NOMO-1 treated with dmso at 0.1 percent for 144 hours (cell line): ENCODE measurements around the gene UHRF1.
"Not testable (repeated sequence)": the region's sequence is repeated elsewhere in the genome, so short reads cannot be mapped to it uniquely, and the experiment has no call there.

Source experiments
- DNase-seq: peaks from one replicate; lab custom pipeline; 2025; ENCODE audit not compliant: unreplicated experiment; lab: John Stamatoyannopoulos, UW

Gene UHRF1

DNA sequence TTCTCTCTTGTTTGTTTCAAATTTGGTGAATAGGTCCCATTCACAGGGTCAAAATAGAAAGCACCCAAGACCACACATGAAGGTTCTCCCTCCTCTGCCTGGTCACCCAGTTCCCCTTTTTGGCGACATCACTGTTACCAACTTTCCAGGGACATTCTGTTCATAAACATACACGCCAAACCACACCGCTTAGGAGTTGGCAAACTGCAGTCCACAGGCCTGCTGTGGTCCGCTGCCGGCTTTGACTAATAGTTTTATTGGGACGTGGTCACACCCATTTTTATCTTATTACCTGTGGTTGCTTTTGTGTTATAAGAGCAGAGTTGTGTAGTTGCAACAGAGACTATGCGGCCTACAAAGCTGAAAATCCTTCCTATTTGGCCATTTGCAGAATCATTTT, 24.2 kb downstream of the UHRF1 start:
- no peak for DNase-seq

DNA sequence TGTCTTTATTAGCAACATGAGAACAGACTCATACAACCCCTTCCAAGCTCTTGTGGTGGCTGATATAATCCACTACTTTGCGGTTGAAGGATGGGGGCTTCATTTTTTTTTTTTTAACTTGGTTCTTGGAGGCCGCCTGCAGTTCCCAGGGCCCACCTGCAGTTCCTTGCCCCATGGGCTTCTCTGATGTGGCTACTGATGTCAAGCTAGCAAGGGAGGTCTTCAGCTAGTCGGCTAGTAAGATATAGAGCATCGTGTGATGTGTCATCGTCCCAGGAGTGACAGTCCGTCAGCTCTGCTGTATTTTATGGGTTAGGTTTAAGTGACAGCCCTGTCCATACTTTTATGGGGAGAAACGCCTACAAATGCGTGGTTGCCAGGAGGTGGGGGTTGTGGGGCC, 26.1 kb downstream of the UHRF1 start:
- DNase-seq: no peak

- DNase-seq: no peak
These were observed 27.8 kb downstream of the UHRF1 start for GRCh38 chr19:4937060-4937459.

- DNase-seq: not testable (repeated sequence)
These were observed 29.2 kb downstream of the UHRF1 start for GRCh38 chr19:4938461-4938860.

- no peak for DNase-seq
These were observed 30.2 kb downstream of the UHRF1 start for GRCh38 chr19:4939466-4939865.

DNA sequence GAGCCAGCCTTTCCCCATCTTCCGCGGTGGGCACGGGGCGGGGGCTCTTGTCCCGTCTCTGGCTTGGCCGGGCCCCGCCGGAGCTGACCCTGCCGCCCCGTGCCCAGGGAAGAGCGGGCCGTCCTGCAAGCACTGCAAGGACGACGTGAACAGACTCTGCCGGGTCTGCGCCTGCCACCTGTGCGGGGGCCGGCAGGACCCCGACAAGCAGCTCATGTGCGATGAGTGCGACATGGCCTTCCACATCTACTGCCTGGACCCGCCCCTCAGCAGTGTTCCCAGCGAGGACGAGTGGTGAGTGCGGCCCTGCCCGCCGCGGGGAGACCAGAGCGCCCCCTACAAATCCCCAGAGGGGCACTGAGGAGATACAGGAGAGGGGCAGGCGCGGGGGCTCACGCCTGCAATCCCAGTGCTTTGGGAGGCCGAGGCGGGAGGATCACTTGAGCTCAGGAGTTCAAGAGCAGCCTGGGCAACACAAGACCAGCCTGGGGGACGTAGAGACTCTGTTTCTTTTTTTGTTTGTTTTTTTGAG, 32.4 kb downstream of the UHRF1 start:
- not testable (repeated sequence) for DNase-seq

DNA sequence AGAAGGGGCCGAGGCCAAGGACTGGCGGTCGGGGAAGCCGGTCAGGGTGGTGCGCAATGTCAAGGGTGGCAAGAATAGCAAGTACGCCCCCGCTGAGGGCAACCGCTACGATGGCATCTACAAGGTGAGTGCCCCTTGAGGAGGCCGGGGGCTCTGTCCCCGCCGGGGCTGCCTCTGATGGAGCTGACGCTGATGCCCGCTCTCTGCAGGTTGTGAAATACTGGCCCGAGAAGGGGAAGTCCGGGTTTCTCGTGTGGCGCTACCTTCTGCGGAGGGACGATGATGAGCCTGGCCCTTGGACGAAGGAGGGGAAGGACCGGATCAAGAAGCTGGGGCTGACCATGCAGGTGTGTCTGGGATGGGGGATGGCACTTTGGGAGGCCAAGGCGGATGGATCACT, 41.3 kb downstream of the UHRF1 start:
- DNase-seq: not testable (repeated sequence)

DNA sequence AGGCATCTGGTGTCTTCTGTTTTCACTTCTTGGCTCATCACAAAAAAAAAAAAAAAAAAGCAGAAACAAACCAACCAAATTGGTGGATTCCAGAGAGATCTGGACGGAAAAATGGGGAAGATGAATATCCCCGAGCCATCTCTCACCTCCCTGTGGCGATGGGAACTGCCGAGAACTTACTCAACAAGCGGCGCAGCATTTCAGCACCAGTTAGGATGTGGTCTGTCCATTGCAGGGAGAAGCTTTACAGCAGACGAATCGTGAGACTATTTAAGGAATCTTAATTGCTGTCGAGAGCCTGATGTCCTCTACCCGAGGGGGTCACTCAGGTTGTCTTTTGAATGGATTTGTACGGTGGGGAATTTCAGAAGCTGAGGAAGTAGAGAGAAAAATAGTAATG, 42.4 kb downstream of the UHRF1 start:
- no peak for DNase-seq

GRCh38 chr19:4952945-4953344, 43.6 kb downstream of the UHRF1 start:
- no peak for DNase-seq

DNA sequence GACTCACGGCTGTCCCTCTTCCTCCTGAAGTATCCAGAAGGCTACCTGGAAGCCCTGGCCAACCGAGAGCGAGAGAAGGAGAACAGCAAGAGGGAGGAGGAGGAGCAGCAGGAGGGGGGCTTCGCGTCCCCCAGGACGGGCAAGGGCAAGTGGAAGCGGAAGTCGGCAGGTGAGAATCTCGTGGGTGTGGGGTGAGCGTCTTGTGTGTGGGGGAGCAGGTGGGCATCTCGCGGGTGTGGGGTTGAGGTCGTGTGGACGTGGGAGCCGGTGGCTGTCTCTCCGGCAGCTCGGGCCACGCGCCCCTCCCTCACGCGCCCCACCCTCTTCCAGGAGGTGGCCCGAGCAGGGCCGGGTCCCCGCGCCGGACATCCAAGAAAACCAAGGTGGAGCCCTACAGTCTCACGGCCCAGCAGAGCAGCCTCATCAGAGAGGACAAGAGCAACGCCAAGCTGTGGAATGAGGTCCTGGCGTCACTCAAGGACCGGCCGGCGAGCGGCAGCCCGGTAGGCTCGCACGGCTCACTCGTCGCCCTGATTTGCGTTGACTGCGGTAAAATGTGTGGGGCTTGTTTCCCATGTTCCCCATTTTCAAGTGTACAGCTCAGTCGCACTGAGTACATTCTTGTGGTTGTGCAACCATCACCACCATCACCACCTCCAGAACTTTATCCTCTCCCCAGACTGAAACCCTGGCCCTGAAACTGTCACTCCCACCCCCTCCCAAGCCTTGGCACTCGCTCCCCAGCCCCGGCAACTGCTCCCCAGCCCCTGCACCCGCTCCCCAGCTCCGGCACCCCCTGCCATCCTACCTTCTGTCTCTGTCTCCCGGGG, 45.2 kb downstream of the UHRF1 start:
- not testable (repeated sequence) for DNase-seq

GRCh38 chr19:4955274-4955673, 46.0 kb downstream of the UHRF1 start:
- DNase-seq: no peak

- no peak for DNase-seq
These were observed 48.7 kb downstream of the UHRF1 start for GRCh38 chr19:4957981-4958380.

- DNase-seq: no peak
These were observed 52.9 kb downstream of the UHRF1 start for GRCh38 chr19:4962085-4962619.

DNA sequence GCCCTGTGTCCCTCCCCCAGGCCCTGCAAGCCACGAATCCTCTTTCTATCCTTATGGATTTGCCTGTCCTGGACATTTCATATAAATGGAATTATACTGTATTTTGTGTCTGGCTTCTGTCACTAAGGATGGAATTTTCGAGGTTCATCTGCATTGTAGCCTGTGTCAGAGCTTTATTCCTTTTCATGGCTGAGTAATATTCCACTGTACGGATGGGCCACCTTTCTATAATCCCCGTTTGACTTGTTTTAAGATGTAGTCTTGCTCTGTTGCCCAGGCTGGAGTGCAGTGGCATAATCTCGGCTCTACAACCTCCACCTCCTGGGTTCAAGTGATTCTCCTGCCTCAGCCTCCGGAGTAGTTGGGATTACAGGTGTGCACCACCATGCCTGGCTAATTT, 55.8 kb downstream of the UHRF1 start:
- no peak for DNase-seq

DNA sequence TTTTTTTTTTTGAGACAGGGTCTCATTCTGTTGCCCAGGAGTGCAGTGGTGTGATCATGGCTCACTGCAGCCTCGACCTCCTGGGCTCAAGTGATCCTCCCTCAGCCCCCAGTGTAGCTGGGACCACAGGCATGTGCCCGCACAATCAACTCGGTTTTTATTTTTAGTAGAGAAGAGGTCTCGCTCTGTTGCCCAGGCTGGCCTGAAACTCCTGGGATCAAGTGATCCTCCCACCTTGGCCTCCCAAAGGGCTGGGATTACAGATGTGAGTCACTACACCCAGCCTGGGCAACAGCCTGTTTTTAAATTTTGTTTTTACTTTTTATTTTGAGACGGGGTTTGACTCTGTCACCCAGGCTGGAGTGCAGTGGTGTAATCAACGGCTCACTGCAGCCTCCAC, 57.3 kb downstream of the UHRF1 start:
- DNase-seq: no peak

GRCh38 chr19:4967738-4968461, 58.6 kb downstream of the UHRF1 start:
- peak; percentile 12 for DNase-seq

DNA sequence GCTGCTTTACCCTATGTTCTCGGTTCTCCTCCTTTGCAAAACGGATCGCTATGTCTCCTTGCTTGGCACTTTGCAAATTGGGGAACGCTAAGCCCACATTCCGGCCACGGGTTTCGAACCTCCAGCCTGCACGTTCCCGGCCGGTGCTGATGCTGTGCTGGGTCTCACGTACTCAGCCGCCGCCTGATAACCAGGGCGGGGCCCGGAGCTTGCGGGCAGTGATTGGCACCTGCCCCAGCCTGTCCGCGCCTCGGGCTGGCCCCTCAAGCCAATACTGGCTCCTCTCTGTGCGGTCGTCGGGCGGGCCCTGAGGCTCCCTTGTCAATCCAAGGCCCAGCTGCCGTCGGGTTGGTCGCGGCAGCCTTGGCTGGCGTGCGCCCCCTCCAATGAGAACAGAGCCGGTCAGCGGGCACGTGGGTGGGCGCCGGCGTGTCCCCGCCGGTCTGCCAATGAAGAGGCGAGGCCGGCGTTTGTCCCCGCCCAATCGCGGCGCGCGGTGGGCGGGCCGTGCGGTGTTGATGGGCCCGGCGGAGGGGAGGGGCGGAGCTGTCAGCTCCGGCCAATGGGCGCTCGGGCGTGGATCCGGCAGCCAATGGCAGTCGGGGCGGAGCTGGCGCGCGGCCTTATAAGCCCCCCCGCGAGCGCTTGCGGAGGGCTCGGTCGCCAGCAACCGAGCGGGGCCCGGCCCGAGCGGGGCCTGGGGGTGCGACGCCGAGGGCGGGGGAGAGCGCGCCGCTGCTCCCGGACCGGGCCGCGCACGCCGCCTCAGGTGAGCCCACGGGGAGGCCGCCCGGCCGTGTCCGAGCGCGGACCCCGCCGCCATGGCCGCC, 59.4 kb downstream of the UHRF1 start, which contains the start of gene KDM4B:
Gene KDM4B (plus strand): TSS at position 652 of the 830 bp plus-strand sequence. CDS start 63,778 bp downstream, outside the sequence.
- DNase-seq: peak; percentile 98

- DNase-seq: no peak
These were observed 60.0 kb downstream of the UHRF1 start for GRCh38 chr19:4969292-4969771.

DNA sequence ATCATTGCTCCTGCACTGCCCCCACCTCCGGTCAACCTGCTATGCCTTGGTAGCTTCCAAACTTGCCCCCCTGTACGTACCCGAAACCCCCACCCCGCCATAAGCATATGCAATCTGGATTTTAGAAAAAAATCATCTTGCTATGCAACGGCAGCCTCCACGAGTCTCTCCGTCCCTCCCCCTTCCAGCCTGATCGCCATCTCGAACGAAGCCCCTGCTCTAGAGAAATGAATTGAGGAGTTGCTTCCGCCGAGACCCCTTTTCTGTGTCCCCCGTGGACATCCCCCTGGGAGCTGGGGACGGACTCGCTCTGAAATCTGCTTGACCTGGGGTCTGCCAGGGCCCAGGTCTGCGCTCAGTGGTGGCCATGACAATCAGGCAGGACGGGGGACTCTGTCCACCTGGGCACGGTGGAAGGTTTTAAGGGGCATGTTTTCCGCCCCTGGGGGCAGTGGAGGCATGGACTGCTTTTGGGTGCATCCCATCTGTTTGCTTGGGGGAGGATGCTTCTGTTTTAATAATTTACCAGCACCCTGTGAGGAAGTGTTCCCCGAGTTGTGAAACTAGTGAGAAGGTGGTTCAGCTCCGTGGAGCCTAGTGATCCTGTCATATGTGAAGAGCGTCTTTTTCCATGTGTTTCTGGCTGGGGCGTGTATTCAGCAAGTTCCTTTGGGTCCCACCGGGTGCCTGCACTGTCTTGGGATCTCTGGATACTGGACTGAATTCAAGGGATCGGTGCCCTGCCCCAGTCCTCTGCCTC, 60.7 kb downstream of the UHRF1 start:
- DNase-seq: peak; percentile 5
